H9 (cell line): ENCODE results near the gene DICER1. TPM values are rescaled to one million over a fixed set of nuclear protein-coding genes. Genes with fewer than 3 reads are reported as not detected.

Experiments
- DNase-seq: peaks from one replicate; pipeline ENCODE4 v3.0.0-alpha.2; 2017
- H2AFZ ChIP-seq: one replicate; pipeline ENCODE4 v1.6.1; 2013; ENCODE audit warnings: mild to moderate bottlenecking, low read length, control low read depth, moderate library complexity
- H2AK5ac ChIP-seq: 2 replicates; pipeline ENCODE4 v1.6.1; 2013; ENCODE audit warnings: low read length, control low read depth, mixed read lengths; ENCODE audit not compliant: insufficient read length
- H2BK120ac ChIP-seq: one replicate; pipeline ENCODE4 v1.6.1; 2013; ENCODE audit warnings: low read depth, mild to moderate bottlenecking, low read length, control low read depth, inconsistent platforms; ENCODE audit not compliant: poor library complexity, severe bottlenecking
- H2BK12ac ChIP-seq: 2 replicates; pipeline ENCODE4 v1.6.1; 2013; ENCODE audit warnings: low read length, control low read depth, mixed read lengths, low read depth; ENCODE audit not compliant: insufficient read length
- H2BK15ac ChIP-seq: 2 replicates; pipeline ENCODE4 v1.6.1; 2013; ENCODE audit warnings: low read depth, low read length, control low read depth
- H2BK20ac ChIP-seq: one replicate; pipeline ENCODE4 v1.6.1; 2013; ENCODE audit warnings: low read depth, mild to moderate bottlenecking, low read length, control low read depth, inconsistent platforms; ENCODE audit not compliant: poor library complexity, severe bottlenecking
- H2BK5ac ChIP-seq: 2 replicates; pipeline ENCODE4 v1.6.1; 2013; ENCODE audit warnings: low read length, control low read depth, mixed read lengths; ENCODE audit not compliant: insufficient read length
- H3K14ac ChIP-seq: 2 replicates; pipeline ENCODE4 v1.6.1; 2013; ENCODE audit warnings: low read length, control low read depth; ENCODE audit not compliant: insufficient read depth
- H3K18ac ChIP-seq: 2 replicates; pipeline ENCODE4 v1.6.1; 2013; ENCODE audit warnings: low read depth, mild to moderate bottlenecking, mixed read lengths, low read length, control low read depth; ENCODE audit not compliant: insufficient read length
- H3K23ac ChIP-seq: 2 replicates; pipeline ENCODE4 v1.6.1; 2013; ENCODE audit warnings: low read length, control low read depth, mixed read lengths, low read depth; ENCODE audit not compliant: insufficient read length
- H3K23me2 ChIP-seq: 2 replicates; pipeline ENCODE4 v1.6.1; 2013; ENCODE audit warnings: low read depth, mild to moderate bottlenecking, mixed read lengths, low read length, control low read depth; ENCODE audit not compliant: insufficient read length, poor library complexity, severe bottlenecking
- H3K27ac ChIP-seq: 2 replicates; pipeline ENCODE4 v1.5.1; 2013; ENCODE audit warnings: low read length, control low read depth, mixed read lengths, low read depth; ENCODE audit not compliant: insufficient read length
- H3K27me3 ChIP-seq: 2 replicates; pipeline ENCODE4 v1.6.1; 2013; ENCODE audit warnings: low read length, control low read depth, inconsistent platforms; ENCODE audit not compliant: insufficient read depth
- H3K4ac ChIP-seq: 2 replicates; pipeline ENCODE4 v1.6.1; 2013; ENCODE audit warnings: low read depth, mild to moderate bottlenecking, control low read depth, inconsistent platforms, low read length, moderate library complexity
- H3K4me1 ChIP-seq: 2 replicates; pipeline ENCODE4 v1.6.1; 2013; ENCODE audit warnings: low read length, control low read depth, inconsistent platforms; ENCODE audit not compliant: insufficient read depth
- H3K4me2 ChIP-seq: 2 replicates; pipeline ENCODE4 v1.6.1; 2013; ENCODE audit warnings: low read length, control low read depth, mixed read lengths; ENCODE audit not compliant: insufficient read length, insufficient read depth
- H3K56ac ChIP-seq: 2 replicates; pipeline ENCODE4 v1.6.1; 2013; ENCODE audit warnings: low read depth, mild to moderate bottlenecking, mixed read lengths, low read length, control low read depth; ENCODE audit not compliant: insufficient read length
- H3K79me1 ChIP-seq: 2 replicates; pipeline ENCODE4 v1.6.1; 2013; ENCODE audit warnings: low read depth, mild to moderate bottlenecking, moderate library complexity, low read length, control low read depth, inconsistent platforms; ENCODE audit not compliant: insufficient read depth, poor library complexity, severe bottlenecking
- H3K79me2 ChIP-seq: 2 replicates; pipeline ENCODE4 v1.6.1; 2013; ENCODE audit warnings: low read length, control low read depth, inconsistent platforms; ENCODE audit not compliant: insufficient read depth
- H3K9ac ChIP-seq: 2 replicates; pipeline ENCODE4 v1.6.1; 2013; ENCODE audit warnings: low read length, control low read depth, mixed read lengths; ENCODE audit not compliant: insufficient read length; ENCODE audit errors: extremely low read depth
- H3K9me3 ChIP-seq: one replicate; pipeline ENCODE4 v1.6.1; 2013; ENCODE audit warnings: low read depth, low read length, inconsistent platforms; ENCODE audit not compliant: control insufficient read depth
- H3T11ph ChIP-seq: one replicate; pipeline ENCODE4 v1.6.1; 2013; ENCODE audit warnings: mild to moderate bottlenecking, low read length, control low read depth, inconsistent platforms
- H4K20me1 ChIP-seq: one replicate; pipeline ENCODE4 v1.6.1; 2013; ENCODE audit not compliant: control insufficient read depth, insufficient read length, insufficient read depth
- H4K5ac ChIP-seq: 2 replicates; pipeline ENCODE4 v1.6.1; 2013; ENCODE audit warnings: low read depth, mild to moderate bottlenecking, mixed read lengths, low read length, control low read depth; ENCODE audit not compliant: insufficient read length
- H4K8ac ChIP-seq: replicated peaks from 2 replicates; pipeline ENCODE4 v1.6.1; 2013; ENCODE audit warnings: low read length, control low read depth, mixed read lengths, low read depth; ENCODE audit not compliant: insufficient read length
- H4K91ac ChIP-seq: 2 replicates; pipeline ENCODE4 v1.6.1; 2013; ENCODE audit warnings: low read depth, mild to moderate bottlenecking, moderate library complexity, mixed read lengths, low read length, control low read depth; ENCODE audit not compliant: insufficient read length
- H3K27ac Mint-ChIP-seq, 3 experiments: 2 replicates in 2 of 3; 3 replicates in 1 of 3; pipeline ENCODE4 v1.8.0; 2020 to 2021; ENCODE audit warnings: mixed read lengths in 3 of 3, mild to moderate bottlenecking in 1 of 3, moderate library complexity in 1 of 3
- H3K27me3 Mint-ChIP-seq: 2 replicates; pipeline ENCODE4 v1.8.0; 2021; ENCODE audit warnings: low read depth, mild to moderate bottlenecking, moderate library complexity, mixed read lengths
- H3K36me3 Mint-ChIP-seq, 3 experiments: 2 replicates in 2 of 3; 3 replicates in 1 of 3; pipeline ENCODE4 v1.8.0; 2020 to 2021; ENCODE audit warnings: low read depth in 3 of 3, mixed read lengths in 3 of 3; ENCODE audit not compliant: insufficient read depth in 1 of 3
- H3K4me1 Mint-ChIP-seq, 2 experiments: 2 replicates each; pipeline ENCODE4 v1.8.0; 2020; ENCODE audit warnings: mixed read lengths in 2 of 2
- H3K4me3 Mint-ChIP-seq, 2 experiments: 2 replicates in 1 of 2; 3 replicates in 1 of 2; pipeline ENCODE4 v1.8.0; 2020 to 2021; ENCODE audit warnings: mild to moderate bottlenecking in 2 of 2, mixed read lengths in 2 of 2, moderate library complexity in 1 of 2
- H3K9me3 Mint-ChIP-seq, 2 experiments: 2 replicates in 1 of 2; 3 replicates in 1 of 2; pipeline ENCODE4 v1.8.0; 2020; ENCODE audit warnings: mild to moderate bottlenecking in 2 of 2, mixed read lengths in 2 of 2, moderate library complexity in 1 of 2
- WGBS: extraction: QIAGEN DNeasy Blood & Tissue Kit; methylation state at CpG from one replicate; pipeline ENCODE4 v1.1.7; 2013; ENCODE audit warnings: missing lambda C conversion rate, low lambda C conversion rate, mixed read lengths; ENCODE audit not compliant: insufficient read length; ENCODE audit errors: extremely low coverage; 5-methylcytosine and 5-hydroxymethylcytosine counted together
- total RNA-seq: library from RNA; stranded (reverse); gene quantifications from 2 replicates; pipeline ENCODE4 v1.2.1, GENCODE V29; 2021
- TF ChIP-seq, protein P1 (sequence below): fragments of 200-600 bp; sonication (generic); conservative IDR thresholded peaks from 3 replicates; pipeline ENCODE4 v1.8.0; 2021; ENCODE audit warnings: antibody characterized with exemption, mild to moderate bottlenecking

Gene DICER1
- total RNA-seq, 1 experiment from 2014 or later: 57.0 TPM

DNA sequence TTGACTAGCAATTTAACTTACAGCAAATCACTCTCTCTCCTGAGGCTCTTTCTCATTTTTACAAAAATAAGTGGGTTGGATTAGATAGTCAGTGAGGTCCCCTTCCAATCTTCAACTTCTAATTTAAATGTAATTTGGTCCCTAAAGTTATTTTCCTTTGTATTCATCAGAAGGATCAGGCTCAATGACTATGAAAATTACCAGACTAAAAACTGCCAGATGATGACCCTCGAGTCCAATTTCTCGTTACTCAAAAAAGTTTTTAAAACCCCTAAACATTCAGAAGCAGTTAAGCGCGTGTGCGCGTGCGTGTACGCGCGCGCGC, 34.7 kb downstream of the DICER1 start:
- no peak overlapping the region for H3K4me3 Mint-ChIP-seq
- H3K4ac ChIP-seq: no peak overlapping the region
- no peak overlapping the region for H3T11ph ChIP-seq
- H3K14ac ChIP-seq: no peak overlapping the region
- H4K20me1 ChIP-seq: no peaks in the 10 kb centered on the region
- TF ChIP-seq, protein P1, sequence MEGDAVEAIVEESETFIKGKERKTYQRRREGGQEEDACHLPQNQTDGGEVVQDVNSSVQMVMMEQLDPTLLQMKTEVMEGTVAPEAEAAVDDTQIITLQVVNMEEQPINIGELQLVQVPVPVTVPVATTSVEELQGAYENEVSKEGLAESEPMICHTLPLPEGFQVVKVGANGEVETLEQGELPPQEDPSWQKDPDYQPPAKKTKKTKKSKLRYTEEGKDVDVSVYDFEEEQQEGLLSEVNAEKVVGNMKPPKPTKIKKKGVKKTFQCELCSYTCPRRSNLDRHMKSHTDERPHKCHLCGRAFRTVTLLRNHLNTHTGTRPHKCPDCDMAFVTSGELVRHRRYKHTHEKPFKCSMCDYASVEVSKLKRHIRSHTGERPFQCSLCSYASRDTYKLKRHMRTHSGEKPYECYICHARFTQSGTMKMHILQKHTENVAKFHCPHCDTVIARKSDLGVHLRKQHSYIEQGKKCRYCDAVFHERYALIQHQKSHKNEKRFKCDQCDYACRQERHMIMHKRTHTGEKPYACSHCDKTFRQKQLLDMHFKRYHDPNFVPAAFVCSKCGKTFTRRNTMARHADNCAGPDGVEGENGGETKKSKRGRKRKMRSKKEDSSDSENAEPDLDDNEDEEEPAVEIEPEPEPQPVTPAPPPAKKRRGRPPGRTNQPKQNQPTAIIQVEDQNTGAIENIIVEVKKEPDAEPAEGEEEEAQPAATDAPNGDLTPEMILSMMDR: no peak
- H3K23ac ChIP-seq: no peak overlapping the region
- no peak overlapping the region for H4K5ac ChIP-seq
- H3K4me2 ChIP-seq: no peak overlapping the region
- H2AK5ac ChIP-seq: no peak overlapping the region
- H2BK5ac ChIP-seq: no peak overlapping the region
- no CpG with 5 or more reads among the region's 12 CpGs for WGBS
- H3K79me1 ChIP-seq: no peaks in the 10 kb centered on the region
- H4K8ac ChIP-seq: no peak overlapping the region
- H3K27ac ChIP-seq: no peak overlapping the region
- peaks cover 7 to 44% (median 24%) of the 10 kb centered on the region in 3 experiments; a peak in 6 of 7 replicates for H3K36me3 Mint-ChIP-seq
- H3K23me2 ChIP-seq: no peaks in the 10 kb centered on the region
- H3K4me1 Mint-ChIP-seq: peaks cover 22 to 27% of the 10 kb centered on the region in 2 experiments
- H2BK12ac ChIP-seq: no peak overlapping the region
- H2BK15ac ChIP-seq: no peak overlapping the region
- peak overlapping the region in 1 of 3 experiments; percentile 39; a peak in 1 of 7 replicates for H3K27ac Mint-ChIP-seq
- no peak overlapping the region for H3K9ac ChIP-seq
- no peaks in the 10 kb centered on the region for H3K9me3 ChIP-seq
- H3K4me1 ChIP-seq: no peaks in the 10 kb centered on the region; the same call in 1 of the 2 replicates
- no peak overlapping the region for H3K18ac ChIP-seq
- no peak for DNase-seq
- H3K27me3 ChIP-seq: no peaks in the 10 kb centered on the region
- no peak overlapping the region for H2BK20ac ChIP-seq
- peaks cover 2% of the 10 kb centered on the region; the same call in 1 of the 2 replicates for H3K79me2 ChIP-seq
- no peaks in the 10 kb centered on the region for H3K9me3 Mint-ChIP-seq
- no peak overlapping the region for H2BK120ac ChIP-seq
- no peaks in the 10 kb centered on the region for H3K27me3 Mint-ChIP-seq
- no peak overlapping the region for H2AFZ ChIP-seq
- H3K56ac ChIP-seq: no peak overlapping the region
- H4K91ac ChIP-seq: no peak overlapping the region
